Panc1 (cell line): ENCODE results near the gene SLC23A3. TPM values are rescaled to one million over a fixed set of nuclear protein-coding genes. Genes with fewer than 3 reads are reported as not detected.
A peak's percentile ranks its signal among the peaks of the same experiment; 100 is the strongest.

Experiments
- ATAC-seq: fragments of 200-7000 bp; cut with Tn5 transposase; 2 replicates; pipeline ENCODE4 v1.9.1; 2020; ENCODE audit warnings: mild to moderate bottlenecking, moderate library complexity
- BruUV-seq: library from RNA; stranded (reverse); fragments of 400-500 nt; replicated peaks from 2 replicates; lab custom pipeline; 2021; lab: Mats Ljungman, UMichigan
- CTCF ChIA-PET: fragments of 300-600 bp; sonication (Branson Sonifier 250); formaldehyde crosslinking; loops from one replicate; lab custom pipeline; 2022; ENCODE audit warnings: antibody characterized with exemption; lab: Charles Lee
- POLR2A ChIA-PET: fragments of 300-600 bp; sonication (Branson Sonifier 250); formaldehyde crosslinking; loops from one replicate; lab custom pipeline; 2022; ENCODE audit warnings: antibody characterized with exemption; lab: Charles Lee
- DNase-seq: peaks from one replicate; pipeline ENCODE4 v3.0.0-alpha.2; 2010; ENCODE audit warnings: low read depth, low spot score
- H3K27ac ChIP-seq: 2 replicates; pipeline ENCODE4 v1.5.1; 2011; ENCODE audit warnings: mild to moderate bottlenecking, low read length, inconsistent platforms
- H3K27me3 ChIP-seq: fragments of 200-500 bp; sonication (Bioruptor generic); 2 replicates; pipeline ENCODE4 v1.6.0; 2014; ENCODE audit warnings: low read length, inconsistent platforms; ENCODE audit not compliant: control insufficient read depth, insufficient read depth
- H3K36me3 ChIP-seq: fragments of 200-500 bp; sonication (Bioruptor generic); 2 replicates; pipeline ENCODE4 v1.5.1; 2014; ENCODE audit warnings: inconsistent platforms, mild to moderate bottlenecking, low read length, moderate library complexity; ENCODE audit not compliant: control insufficient read depth, insufficient read depth
- H3K4me1 ChIP-seq: 2 replicates; pipeline ENCODE4 v1.5.1; 2011; ENCODE audit warnings: inconsistent platforms, mild to moderate bottlenecking, low read length, moderate library complexity; ENCODE audit not compliant: control insufficient read depth, insufficient read depth
- H3K4me3 ChIP-seq, 2 experiments: 2 replicates each; pipeline ENCODE4 v1.5.1; 2011 to 2012; ENCODE audit warnings: low read depth in 2 of 2, low read length in 2 of 2, mild to moderate bottlenecking in 2 of 2, inconsistent platforms in 1 of 2, moderate library complexity in 1 of 2
- H3K9me3 ChIP-seq: fragments of 200-500 bp; sonication (Bioruptor generic); 2 replicates; pipeline ENCODE4 v1.5.1; 2014; ENCODE audit warnings: low read depth, mild to moderate bottlenecking, inconsistent platforms, low read length, moderate library complexity; ENCODE audit not compliant: control insufficient read depth, insufficient read depth
- POLR2AphosphoS5 ChIP-seq: IDR thresholded peaks from 2 replicates; pipeline ENCODE4 v1.6.1; 2012; ENCODE audit warnings: mild to moderate bottlenecking, low read depth, low read length, moderate library complexity
- SIN3A ChIP-seq: IDR thresholded peaks from 2 replicates; pipeline ENCODE4 v1.6.1; 2012; ENCODE audit warnings: low read depth, mild to moderate bottlenecking, low read length, moderate library complexity, borderline replicate concordance; ENCODE audit not compliant: insufficient read depth
- TCF7L2 ChIP-seq: IDR thresholded peaks from 2 replicates; pipeline ENCODE4 v1.6.1; 2011; ENCODE audit warnings: mild to moderate bottlenecking, low read depth, low read length, inconsistent platforms
- in situ Hi-C: cut with HindIII; loops from 2 replicates; pipeline ENCODE4 v1.10.0; 2016; ENCODE audit warnings: low sequenced_read_pairs, low pct_unique_long_range_greater_than_20kb
- intact Hi-C: fragments of 100-400 bp; cut with micrococcal nuclease; formaldehyde crosslinking; loops from one replicate; pipeline ENCODE4 v1.10.0; 2022; ENCODE audit not compliant: unreplicated experiment
- total RNA-seq: library from RNA; stranded (reverse); gene quantifications from one replicate; pipeline ENCODE4 v1.2.1, GENCODE V29; 2021; ENCODE audit not compliant: unreplicated experiment
- TF ChIP-seq, protein P1 (sequence below): fragments of 450-650 bp; IDR thresholded peaks from 2 replicates; pipeline ENCODE4 v1.5.1; 2017; ENCODE audit warnings: mild to moderate bottlenecking
- TF ChIP-seq, protein P2 (sequence below), 2 experiments: IDR thresholded peaks; 2 replicates each; pipeline ENCODE4 v1.6.1; 2011 to 2012; ENCODE audit warnings: low read depth in 2 of 2, control low read depth in 1 of 2, low read length in 1 of 2, mild to moderate bottlenecking in 1 of 2, moderate library complexity in 1 of 2; ENCODE audit not compliant: insufficient read depth in 1 of 2

Gene SLC23A3
- total RNA-seq, 1 experiment from 2014 or later, result 3.3 TPM

- no peak for TF ChIP-seq POLR2AphosphoS5
- TF ChIP-seq, protein P1, sequence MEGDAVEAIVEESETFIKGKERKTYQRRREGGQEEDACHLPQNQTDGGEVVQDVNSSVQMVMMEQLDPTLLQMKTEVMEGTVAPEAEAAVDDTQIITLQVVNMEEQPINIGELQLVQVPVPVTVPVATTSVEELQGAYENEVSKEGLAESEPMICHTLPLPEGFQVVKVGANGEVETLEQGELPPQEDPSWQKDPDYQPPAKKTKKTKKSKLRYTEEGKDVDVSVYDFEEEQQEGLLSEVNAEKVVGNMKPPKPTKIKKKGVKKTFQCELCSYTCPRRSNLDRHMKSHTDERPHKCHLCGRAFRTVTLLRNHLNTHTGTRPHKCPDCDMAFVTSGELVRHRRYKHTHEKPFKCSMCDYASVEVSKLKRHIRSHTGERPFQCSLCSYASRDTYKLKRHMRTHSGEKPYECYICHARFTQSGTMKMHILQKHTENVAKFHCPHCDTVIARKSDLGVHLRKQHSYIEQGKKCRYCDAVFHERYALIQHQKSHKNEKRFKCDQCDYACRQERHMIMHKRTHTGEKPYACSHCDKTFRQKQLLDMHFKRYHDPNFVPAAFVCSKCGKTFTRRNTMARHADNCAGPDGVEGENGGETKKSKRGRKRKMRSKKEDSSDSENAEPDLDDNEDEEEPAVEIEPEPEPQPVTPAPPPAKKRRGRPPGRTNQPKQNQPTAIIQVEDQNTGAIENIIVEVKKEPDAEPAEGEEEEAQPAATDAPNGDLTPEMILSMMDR, result no peak
- TF ChIP-seq TCF7L2, result no peak
- no peak for TF ChIP-seq SIN3A
- TF ChIP-seq, protein P2, sequence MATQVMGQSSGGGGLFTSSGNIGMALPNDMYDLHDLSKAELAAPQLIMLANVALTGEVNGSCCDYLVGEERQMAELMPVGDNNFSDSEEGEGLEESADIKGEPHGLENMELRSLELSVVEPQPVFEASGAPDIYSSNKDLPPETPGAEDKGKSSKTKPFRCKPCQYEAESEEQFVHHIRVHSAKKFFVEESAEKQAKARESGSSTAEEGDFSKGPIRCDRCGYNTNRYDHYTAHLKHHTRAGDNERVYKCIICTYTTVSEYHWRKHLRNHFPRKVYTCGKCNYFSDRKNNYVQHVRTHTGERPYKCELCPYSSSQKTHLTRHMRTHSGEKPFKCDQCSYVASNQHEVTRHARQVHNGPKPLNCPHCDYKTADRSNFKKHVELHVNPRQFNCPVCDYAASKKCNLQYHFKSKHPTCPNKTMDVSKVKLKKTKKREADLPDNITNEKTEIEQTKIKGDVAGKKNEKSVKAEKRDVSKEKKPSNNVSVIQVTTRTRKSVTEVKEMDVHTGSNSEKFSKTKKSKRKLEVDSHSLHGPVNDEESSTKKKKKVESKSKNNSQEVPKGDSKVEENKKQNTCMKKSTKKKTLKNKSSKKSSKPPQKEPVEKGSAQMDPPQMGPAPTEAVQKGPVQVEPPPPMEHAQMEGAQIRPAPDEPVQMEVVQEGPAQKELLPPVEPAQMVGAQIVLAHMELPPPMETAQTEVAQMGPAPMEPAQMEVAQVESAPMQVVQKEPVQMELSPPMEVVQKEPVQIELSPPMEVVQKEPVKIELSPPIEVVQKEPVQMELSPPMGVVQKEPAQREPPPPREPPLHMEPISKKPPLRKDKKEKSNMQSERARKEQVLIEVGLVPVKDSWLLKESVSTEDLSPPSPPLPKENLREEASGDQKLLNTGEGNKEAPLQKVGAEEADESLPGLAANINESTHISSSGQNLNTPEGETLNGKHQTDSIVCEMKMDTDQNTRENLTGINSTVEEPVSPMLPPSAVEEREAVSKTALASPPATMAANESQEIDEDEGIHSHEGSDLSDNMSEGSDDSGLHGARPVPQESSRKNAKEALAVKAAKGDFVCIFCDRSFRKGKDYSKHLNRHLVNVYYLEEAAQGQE (IDR thresholded peaks at IDR 0.05; ENCODE audit: insufficient read depth in 1 of 2, low read depth in 2 of 2, low read length in 1 of 2), result no peak
- POLR2A ChIA-PET, result no interaction called here
- DNase-seq (no peak), ATAC-seq (peak; percentile 42; the same call in 1 of the 2 replicates)
- intact Hi-C loops, result no loop called here
- Histone ChIP-seq H3K4me1 (peaks cover 5% of the 10 kb centered on the region), H3K27ac (no peak overlapping the region), H3K36me3 (no peaks in the 10 kb centered on the region), H3K4me3 (no peak overlapping the region), H3K27me3 (no peaks in the 10 kb centered on the region), H3K9me3 (no peaks in the 10 kb centered on the region)
- CTCF ChIA-PET, result no interaction called here
- in situ Hi-C loops, result no loop called here
- BruUV-seq, result no TSS peak
Observed at GRCh38 chr2:219126555-219126954, 43.3 kb downstream of the SLC23A3 start.

GRCh38 chr2:219125886-219126270, 44.0 kb downstream of the SLC23A3 start:
- no TSS peak for BruUV-seq
- H3K27me3 ChIP-seq, result no peaks in the 10 kb centered on the region
- intact Hi-C loops, result no loop called here
- no peak for DNase-seq
- TF ChIP-seq, protein P2 (IDR thresholded peaks at IDR 0.05; ENCODE audit: insufficient read depth in 1 of 2, low read depth in 2 of 2, low read length in 1 of 2), result no peak
- no peak for TF ChIP-seq POLR2AphosphoS5
- TF ChIP-seq TCF7L2, result no peak
- TF ChIP-seq SIN3A, result no peak
- TF ChIP-seq, protein P1, result no peak
- H3K9me3 ChIP-seq, result no peaks in the 10 kb centered on the region
- ATAC-seq, result no peak
- in situ Hi-C loops, result no loop called here
- no peak overlapping the region for H3K4me3 ChIP-seq
- H3K36me3 ChIP-seq, result no peaks in the 10 kb centered on the region
- ChIA-PET POLR2A (interaction anchor here (0.6 kb wide), 1 partner anchor 291 kb away, joined by 14 read pairs; no protein-coding TSS in a partner anchor), CTCF (no interaction called here)
- H3K4me1 ChIP-seq, result peaks cover 5% of the 10 kb centered on the region
- no peak overlapping the region for H3K27ac ChIP-seq
